Fibroblast of skin of back (primary cell): Measurements from ENCODE around the gene CPNE8.

Experiments
- DNase-seq: peaks from one replicate; pipeline ENCODE4 v3.0.0-alpha.2; 2013

The CPNE8 gene

DNA sequence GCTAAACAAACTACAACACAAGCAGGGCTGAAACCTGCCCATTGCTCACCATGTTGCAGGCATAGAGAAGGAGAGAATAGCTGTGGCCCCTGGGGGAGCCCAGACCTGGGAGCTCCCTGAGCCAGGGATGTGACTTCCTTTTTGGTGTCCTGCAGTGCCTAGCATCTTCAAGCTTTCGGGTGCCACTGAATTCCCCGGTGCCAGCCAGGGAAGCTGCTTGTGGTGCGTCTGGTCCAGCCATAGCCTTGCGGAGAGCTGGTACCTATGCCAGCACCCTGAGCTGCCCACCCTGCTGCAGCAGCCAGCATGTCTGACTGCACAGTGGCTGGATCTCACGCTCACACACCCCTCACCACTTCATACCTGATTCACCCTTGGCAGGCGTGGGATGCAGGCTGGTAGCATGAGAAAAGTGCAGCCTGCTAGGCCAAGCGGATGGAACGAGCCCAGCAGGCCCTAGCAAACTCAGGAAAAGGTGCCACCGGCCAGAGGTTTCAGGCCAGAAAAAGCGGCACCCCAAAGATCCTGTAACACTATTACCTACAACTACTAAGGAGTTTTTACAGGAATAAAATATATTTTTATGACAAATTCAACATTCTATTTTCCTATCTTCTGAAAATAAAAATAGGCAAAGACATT, 183.7 kb downstream of the CPNE8 start:
- no peak for DNase-seq

- DNase-seq = no peak
These were observed 184.7 kb downstream of the CPNE8 start for GRCh38 chr12:38720661-38721060.

GRCh38 chr12:38713294-38713693, 192.1 kb downstream of the CPNE8 start:
- no peak for DNase-seq

- no peak for DNase-seq
These were observed 194.3 kb downstream of the CPNE8 start for GRCh38 chr12:38711054-38711453.

DNA sequence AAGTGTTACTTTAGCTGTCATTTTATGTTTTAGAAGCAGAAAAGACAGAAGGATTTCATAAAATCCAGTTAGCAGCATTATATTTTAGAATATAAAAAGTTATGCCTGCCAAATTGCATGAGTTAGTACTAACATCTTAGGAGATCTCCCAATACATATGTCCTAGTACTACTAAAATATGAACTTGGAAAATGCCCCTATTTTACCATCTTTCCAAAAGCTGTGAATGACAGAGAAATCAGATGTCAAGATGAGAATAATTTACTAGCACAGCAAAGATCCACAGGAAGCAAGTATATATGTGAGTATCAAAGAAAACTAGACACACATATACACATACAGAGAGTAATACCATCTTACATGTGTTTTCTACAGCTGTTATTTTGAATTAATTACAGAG, 196.9 kb downstream of the CPNE8 start:
- DNase-seq = no peak

DNA sequence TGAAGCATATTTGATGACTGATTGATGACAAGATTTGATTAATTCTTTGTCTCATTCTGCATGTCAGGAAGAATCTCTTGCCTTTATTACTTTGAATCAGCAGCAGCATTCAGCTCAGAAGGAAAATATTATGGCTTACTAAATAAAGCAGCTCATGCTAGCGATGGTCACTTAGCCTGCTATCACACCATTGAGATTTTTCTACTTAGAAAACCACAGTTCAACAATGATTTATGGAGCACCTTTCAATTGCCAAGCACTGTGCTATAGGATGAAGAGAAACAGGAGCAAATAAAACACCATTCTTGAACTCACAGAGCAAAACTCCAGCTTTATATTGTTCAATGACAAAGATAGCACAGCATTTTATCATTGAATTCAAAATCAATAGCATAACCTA, 197.7 kb downstream of the CPNE8 start:
- DNase-seq = no peak

- no peak for DNase-seq
These were observed 208.1 kb downstream of the CPNE8 start for GRCh38 chr12:38697289-38697688.

DNA sequence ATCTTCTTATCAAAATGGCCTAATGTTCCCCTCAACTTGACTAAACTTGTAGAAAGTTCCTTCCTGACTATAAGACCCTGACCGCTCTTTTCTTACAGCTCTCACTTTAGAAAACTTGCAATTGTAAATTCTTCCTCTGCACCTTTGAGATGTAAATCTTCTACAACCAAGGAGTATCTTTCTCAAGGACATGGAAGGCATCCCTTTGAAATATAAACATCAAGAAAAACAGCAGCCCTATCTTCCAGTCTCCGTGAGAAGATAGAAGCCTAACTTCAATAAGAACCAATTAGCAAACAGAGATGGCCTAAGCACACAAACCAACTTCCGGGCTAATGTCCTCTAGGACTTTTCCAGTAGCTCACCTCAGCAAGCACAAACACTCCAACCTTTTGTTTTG, 210.3 kb downstream of the CPNE8 start:
- DNase-seq = no peak

- peak; percentile 22 for DNase-seq
These were observed 214.2 kb downstream of the CPNE8 start for GRCh38 chr12:38691164-38691563.

DNA sequence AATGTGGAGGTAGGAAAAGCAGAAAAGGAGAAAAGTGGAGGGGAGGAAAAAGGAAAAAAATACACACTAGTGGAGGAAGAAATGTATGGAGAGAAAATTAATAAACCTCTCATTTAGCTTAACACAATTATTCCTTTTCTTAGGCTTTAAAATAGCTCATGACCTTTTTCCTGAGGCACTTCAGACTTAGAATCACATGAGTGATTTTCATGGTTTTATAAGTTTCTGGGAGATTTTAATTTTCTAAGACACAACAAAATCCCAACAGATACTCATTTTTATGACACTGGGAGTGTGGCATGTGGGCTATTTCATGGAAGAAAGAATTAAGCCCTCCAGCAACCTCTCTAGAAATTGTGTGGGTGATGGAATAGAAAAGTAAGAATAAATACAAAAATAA, 214.7 kb downstream of the CPNE8 start:
- no peak for DNase-seq

GRCh38 chr12:38689704-38690103, 215.7 kb downstream of the CPNE8 start:
- peak; percentile 49 for DNase-seq

DNA sequence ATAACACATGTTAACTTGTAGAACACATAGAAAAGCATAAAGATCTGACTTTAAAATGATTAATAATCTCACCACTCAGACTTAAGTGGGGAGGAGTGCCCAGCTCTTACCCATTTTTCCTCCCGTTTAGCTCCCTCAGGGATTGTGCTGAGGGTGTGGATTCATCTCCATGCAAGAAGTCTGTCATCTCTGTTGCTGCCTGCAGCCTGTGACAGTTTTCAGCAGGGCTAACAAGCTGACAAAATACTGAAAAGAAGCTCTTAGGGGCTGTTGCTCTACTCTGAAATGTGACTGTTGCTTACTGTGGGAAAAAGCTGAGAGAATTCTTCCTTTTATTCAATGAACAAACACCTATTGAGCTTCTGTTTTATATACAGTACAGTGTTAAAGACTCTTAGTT, 216.2 kb downstream of the CPNE8 start:
- DNase-seq = peak; percentile 4

DNA sequence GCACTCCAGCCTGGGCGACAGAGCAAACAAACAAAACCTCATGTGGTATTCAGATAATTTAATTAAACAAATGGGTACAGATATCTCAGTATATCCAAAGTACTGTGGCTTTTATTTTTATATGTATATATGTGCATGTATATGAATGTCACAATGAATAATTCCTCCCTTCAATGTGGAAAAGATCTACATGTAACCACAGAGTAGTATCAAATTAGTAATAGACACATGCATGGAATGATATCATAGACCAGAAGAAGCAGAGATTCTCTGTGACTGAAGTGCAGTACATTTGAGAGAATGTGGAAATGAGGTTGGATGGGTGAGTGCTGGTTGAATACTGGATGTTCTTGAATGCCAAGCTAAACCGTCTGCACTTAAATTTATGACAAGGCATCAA, 222.9 kb downstream of the CPNE8 start:
- no peak for DNase-seq

GRCh38 chr12:38669530-38669929, 235.9 kb downstream of the CPNE8 start:
- no peak for DNase-seq

DNA sequence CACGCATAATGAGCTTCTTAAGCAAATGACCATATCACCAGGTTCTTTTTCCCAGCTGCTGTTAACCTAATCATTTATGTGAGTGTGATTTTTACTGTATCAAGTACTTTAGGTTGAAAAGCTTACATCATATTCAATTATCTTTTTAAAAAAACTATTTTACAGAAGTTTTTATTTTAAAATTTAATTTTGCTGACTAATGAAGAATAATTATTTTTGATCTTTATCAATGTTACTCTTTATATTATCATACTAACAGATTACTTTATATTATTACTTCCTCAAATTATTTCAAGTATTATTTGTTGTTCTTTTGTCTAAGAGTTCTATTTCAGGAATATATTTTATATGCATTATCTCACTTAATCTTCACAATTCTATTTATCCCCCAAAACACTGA, 236.3 kb downstream of the CPNE8 start:
- DNase-seq = no peak

- DNase-seq = no peak
These were observed 239.0 kb downstream of the CPNE8 start for GRCh38 chr12:38666425-38666824.

- peak; percentile 17 for DNase-seq
These were observed 240.6 kb downstream of the CPNE8 start for GRCh38 chr12:38664661-38665269.

GRCh38 chr12:38662829-38663228, 242.6 kb downstream of the CPNE8 start:
- DNase-seq = no peak

DNA sequence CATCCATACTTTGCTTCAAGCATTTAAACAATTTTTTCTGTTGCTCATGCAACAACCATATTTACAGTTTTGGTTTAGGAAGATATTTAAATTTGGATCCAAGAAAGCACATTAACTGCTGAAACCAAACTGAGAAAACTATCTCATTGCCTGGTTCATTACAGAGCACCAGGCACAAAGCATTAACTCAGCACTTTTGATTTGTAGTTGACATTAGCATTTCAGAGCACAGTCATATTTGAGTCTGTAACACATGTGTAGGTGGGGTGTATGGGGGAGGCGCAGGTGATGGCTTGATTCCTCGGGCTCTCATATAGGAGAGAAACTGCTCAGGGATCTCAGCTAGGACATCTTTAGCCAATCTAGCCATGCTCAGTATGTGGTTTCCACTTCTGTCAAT, 251.7 kb downstream of the CPNE8 start:
- no peak for DNase-seq

DNA sequence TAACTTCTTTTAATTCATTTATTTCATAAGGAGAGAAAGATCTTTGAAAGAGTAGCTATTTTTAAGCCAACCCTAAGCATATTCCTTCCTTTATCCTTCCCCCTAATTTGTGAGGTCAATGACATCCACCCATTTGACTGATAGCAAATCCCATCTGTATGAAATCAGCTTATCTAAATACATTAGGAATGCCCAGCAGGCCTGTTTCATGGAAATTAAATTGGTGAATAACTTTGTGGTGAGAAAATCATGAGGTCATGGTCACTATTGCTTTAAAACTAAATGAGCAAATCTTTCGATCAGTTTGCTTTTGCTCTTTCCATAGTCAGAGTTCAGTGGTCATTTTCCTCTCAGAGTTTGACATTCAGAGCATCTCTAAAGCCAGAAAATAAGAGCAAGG, 256.6 kb downstream of the CPNE8 start:
- DNase-seq = no peak

- no peak for DNase-seq
These were observed 259.2 kb downstream of the CPNE8 start for GRCh38 chr12:38646146-38646545.

DNA sequence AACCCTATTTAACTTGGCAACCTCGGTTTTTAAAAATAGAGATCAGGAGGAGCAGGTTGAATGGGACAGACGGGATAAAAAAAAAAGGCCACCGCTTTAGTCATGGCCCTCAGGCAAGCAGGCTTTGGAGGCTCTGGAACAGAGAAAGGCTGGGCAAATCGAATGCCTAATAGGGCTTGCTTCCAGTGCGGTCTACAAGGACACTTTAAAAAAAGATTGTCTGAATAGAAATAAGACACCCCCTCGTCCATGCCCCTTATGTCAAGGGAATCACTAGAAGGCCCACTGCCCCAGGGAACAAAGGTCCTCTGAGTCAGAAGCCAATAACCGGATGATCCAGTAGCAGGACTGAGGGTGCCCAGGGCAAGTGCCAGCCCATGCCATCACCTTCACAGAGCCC, 265.8 kb downstream of the CPNE8 start:
- DNase-seq = no peak

GRCh38 chr12:38638401-38638800, 267.0 kb downstream of the CPNE8 start:
- DNase-seq = no peak

DNA sequence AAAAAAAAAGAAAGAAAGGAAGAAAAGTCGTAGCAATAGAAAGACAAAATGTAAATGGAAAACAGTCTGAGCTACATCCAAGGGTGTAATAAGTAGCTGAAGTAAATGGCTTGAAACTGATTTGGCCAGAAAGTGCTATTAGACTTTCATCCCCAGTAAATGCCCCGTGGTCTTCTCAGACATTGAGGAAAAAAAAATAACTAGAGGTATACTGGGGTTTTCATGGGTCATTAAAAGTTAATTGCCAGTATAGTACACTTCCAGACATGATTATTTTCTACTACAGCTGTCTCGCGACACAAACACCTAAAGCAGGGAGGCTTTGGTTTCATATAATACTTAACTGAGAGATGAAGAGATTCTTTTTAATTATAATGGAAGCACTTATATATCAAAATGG, 271.9 kb downstream of the CPNE8 start:
- DNase-seq = no peak

GRCh38 chr12:38629064-38629463, 276.3 kb downstream of the CPNE8 start:
- no peak for DNase-seq
